Tibial nerve (tissue), 4 donors: Measurements from ENCODE around the gene ASB10.

ENCODE experiments used
- EP300 ChIP-seq, 2 donors: sonication (generic); formaldehyde crosslinking; IDR thresholded peaks; one replicate each; pipeline ENCODE4 v1.6.1; 2017; ENCODE audit warnings: antibody characterized with exemption in 2 of 2, mild to moderate bottlenecking in 1 of 2
- POLR2A ChIP-seq, 2 donors: fragments of 450-650 bp; IDR thresholded peaks; one replicate each; pipeline ENCODE4 v1.6.1; 2017; ENCODE audit warnings: antibody characterized with exemption in 2 of 2, mild to moderate bottlenecking in 2 of 2, moderate library complexity in 2 of 2
- TF ChIP-seq, protein P1 (sequence below), 5 experiments: fragments of 200-600 bp in 3 of 5; fragments of 450-650 bp in 2 of 5; sonication (generic) in 3 of 5; IDR thresholded peaks; one replicate each; pipeline ENCODE4 v1.5.1; 2016 to 2019; ENCODE audit warnings: antibody characterized with exemption in 5 of 5, mild to moderate bottlenecking in 3 of 5, moderate library complexity in 2 of 5

DNA sequence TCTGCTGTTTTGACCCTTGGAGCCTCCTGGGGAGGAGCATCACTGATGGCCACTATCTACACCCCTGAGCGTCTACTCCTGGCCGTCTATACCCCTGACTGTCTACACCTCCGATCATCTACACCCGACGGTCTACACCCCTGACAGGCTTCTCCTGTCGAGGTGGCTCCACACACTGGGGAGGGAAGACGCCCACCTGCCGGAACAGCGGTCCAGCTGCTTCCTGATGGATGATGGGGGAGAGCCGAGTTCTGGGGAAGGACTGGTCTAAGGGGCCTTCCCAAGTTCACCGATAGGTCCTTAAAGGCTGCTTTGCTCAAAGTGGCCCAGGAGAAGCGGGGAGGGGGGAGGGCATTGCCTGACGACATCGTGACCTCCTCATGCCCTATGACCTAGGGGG is 58.9 kb downstream of the ASB10 start:
- TF ChIP-seq POLR2A (IDR thresholded peaks at IDR 0.05) (no peak), EP300 (IDR thresholded peaks at IDR 0.05) (no peak)
- TF ChIP-seq, protein P1, sequence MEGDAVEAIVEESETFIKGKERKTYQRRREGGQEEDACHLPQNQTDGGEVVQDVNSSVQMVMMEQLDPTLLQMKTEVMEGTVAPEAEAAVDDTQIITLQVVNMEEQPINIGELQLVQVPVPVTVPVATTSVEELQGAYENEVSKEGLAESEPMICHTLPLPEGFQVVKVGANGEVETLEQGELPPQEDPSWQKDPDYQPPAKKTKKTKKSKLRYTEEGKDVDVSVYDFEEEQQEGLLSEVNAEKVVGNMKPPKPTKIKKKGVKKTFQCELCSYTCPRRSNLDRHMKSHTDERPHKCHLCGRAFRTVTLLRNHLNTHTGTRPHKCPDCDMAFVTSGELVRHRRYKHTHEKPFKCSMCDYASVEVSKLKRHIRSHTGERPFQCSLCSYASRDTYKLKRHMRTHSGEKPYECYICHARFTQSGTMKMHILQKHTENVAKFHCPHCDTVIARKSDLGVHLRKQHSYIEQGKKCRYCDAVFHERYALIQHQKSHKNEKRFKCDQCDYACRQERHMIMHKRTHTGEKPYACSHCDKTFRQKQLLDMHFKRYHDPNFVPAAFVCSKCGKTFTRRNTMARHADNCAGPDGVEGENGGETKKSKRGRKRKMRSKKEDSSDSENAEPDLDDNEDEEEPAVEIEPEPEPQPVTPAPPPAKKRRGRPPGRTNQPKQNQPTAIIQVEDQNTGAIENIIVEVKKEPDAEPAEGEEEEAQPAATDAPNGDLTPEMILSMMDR (IDR thresholded peaks at IDR 0.05): no peak
